Fibroblast of mammary gland (primary cell): ENCODE data around the gene FAM161B.

Experiments used
- DNase-seq: peaks from one replicate; pipeline ENCODE4 v3.0.0-alpha.2; 2010; ENCODE audit warnings: low read depth
- H3K4me3 ChIP-seq: 2 replicates; pipeline ENCODE4 v1.5.1; 2011; ENCODE audit warnings: low read depth, mild to moderate bottlenecking, low read length, moderate library complexity; ENCODE audit not compliant: control insufficient read depth
- CTCF ChIP-seq: conservative IDR thresholded peaks from 2 replicates; pipeline ENCODE4 v1.5.1; 2011; ENCODE audit warnings: low read depth, low read length, inconsistent platforms; ENCODE audit not compliant: control insufficient read depth, insufficient read depth

FAM161B gene, protein sequence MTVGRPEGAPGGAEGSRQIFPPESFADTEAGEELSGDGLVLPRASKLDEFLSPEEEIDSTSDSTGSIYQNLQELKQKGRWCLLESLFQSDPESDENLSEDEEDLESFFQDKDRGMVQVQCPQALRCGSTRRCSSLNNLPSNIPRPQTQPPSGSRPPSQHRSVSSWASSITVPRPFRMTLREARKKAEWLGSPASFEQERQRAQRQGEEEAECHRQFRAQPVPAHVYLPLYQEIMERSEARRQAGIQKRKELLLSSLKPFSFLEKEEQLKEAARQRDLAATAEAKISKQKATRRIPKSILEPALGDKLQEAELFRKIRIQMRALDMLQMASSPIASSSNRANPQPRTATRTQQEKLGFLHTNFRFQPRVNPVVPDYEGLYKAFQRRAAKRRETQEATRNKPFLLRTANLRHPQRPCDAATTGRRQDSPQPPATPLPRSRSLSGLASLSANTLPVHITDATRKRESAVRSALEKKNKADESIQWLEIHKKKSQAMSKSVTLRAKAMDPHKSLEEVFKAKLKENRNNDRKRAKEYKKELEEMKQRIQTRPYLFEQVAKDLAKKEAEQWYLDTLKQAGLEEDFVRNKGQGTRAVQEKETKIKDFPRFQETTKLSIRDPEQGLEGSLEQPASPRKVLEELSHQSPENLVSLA

GRCh38 chr14:73949752-73950734 is at the start of gene FAM161B, which contains the start of gene COQ6:
FAM161B (minus strand) TSS chr14:73950094; CDS start chr14:73950026, 68 bp downstream.
COQ6 (plus strand) TSS chr14:73950302; CDS start chr14:73950333, 31 bp downstream.
- TF ChIP-seq CTCF, result no peak
- peak within 1 kb of the TSS; percentile 97 for H3K4me3 ChIP-seq
- peak; percentile 95 for DNase-seq

GRCh38 chr14:73998726-73999125 is 48.8 kb upstream of the FAM161B start:
- TF ChIP-seq CTCF, result no peak
- H3K4me3 ChIP-seq, result no peak overlapping the region
- no peak for DNase-seq

DNA sequence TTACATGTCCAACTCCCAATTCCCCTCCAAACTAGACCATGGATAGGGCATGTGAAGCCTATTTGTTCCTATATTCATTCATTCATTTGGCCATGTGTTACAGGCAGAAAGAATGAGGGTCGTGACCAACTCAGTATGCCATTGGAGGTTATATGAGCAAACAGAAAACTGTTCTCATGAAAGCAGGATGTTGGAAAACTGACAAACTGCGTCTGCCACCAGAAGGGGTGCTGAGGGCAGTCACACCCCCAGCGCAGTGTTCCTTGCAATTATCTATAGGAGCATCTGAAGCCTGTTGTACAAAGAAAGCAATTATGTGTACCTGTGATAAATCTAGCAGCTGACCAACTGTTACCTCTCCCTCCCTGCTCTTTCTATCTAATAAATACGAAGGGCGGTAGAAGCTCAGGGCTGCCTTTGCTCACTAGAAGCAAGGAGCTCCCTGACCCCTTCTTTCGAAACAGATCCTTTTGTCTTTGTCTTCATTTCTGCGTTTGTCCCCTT is 48.1 kb upstream of the FAM161B start:
- no peak for DNase-seq
- no peak for TF ChIP-seq CTCF
- H3K4me3 ChIP-seq, result no peak overlapping the region

DNA sequence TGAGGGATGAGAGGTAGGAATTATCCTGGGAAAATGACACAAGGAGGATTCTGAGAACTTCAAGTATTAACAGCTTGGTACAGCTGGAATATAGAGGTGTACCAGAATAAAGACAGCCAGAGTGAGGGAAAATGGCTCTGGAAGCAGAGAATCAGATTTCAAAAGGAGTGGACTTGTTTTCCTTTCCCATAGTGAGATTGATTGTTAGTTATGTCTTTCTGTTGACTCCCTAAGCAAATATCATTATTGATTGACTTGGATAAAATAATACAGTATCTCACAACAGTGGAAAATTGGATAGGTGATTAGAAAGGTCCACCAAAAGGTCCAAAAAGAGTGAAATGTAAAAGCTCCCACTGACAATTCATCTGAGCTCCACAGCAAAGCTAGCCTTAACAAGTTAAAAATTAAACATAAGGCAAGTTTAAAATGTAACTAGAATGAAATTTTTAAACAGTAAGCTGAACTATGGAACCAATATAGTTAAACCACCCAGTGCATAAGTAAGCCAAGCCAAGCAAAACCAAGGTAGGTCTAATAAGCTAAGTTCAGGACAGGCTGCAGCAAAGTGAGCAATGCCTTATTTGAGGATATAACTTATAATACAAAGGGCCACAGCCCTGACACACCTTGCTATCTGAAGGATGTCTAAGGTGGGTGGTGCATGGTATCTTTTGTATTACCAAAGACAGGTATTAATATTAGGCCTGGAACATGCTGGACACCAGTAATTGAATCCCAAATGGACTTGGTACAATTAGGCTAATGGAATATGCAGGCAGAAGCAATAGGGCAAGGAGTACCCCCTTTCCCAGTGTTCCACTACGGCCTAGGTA is 47.4 kb upstream of the FAM161B start:
- DNase-seq, result no peak
- no peak overlapping the region for H3K4me3 ChIP-seq
- TF ChIP-seq CTCF, result no peak

GRCh38 chr14:73996731-73997107 is 46.8 kb upstream of the FAM161B start:
- no peak overlapping the region for H3K4me3 ChIP-seq
- no peak for DNase-seq
- TF ChIP-seq CTCF, result no peak
